ENCODE data around the gene DCAF8. TPM values are rescaled to one million over a fixed set of nuclear protein-coding genes. Genes with fewer than 3 reads are reported as not detected.

Gene DCAF8
- total RNA-seq, 1 donor from 2014 or later: 137 TPM

DNA sequence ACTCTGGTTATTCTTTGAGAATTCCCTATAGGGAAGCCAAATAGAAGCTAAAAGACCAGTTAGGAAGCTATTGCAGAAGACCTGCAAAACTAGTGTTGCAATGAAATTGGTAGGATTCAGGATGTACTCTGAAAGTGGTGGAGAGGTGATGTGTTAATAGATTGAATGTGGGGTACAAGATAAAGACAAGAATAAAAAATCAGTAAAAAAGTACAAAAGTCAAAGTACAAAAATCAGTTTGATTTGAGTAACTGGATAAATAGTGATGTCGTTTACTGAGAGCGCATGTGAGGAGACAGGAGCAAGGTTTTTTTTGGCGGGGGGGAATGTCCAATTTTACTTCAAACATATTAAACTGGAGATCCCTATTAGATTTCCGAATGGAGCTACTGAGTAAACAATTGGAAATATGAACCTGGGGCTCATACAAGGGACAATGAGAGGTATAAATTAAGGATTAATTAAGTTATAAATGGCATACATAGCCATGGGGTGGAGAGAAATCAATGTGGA, 2.5 kb upstream of the DCAF8 start:
- DNase-seq (ENCODE audit: low spot score): no peak

- DNase-seq (ENCODE audit: low spot score): peak; percentile 60
Measured at GRCh38 chr1:160261556-160261892, 825 bp downstream of the DCAF8 start.

DNA sequence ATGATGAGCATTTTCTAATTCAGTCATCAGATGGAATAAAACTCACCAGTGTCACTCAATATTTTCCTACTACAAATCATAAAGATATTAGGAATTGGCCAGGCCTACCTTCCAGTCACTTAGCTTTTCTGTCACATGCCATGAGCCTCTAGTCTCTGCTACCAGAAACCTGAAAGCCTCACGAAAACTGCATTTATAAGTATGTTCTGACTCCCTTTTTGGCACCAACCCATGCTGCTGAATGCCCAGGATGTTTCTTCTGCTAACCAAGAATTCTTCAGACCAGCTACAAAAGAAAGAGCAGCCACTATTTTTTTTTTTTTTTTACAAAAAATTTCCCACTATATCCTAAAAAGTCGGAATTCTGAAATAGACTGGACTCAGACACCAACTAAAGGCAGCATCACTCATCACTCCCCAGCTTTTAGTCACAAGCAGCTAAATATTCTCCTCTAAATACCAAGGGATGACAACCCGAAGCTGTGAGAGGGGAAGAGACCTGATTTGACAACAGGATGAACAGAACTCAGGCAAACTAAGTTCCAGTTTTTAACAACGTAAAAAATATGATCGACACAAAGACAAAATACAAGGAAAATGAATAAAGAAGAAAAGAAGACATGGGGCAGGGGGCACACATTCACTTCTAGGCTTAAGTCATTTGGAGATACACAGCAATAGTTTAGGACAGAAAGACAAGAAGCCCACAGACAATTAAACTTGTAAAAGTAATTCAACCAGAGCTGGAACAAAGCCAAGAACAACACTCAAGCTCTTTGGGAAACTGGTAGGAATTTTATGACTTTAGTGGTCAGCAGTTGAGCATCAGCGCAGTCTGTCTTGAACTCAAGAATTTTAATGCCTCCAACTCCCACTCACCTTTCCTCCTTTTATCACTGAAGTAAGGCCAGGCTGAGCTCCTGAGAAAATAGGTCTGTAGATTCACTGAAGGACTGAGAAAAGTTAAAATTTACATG, 1.7 kb downstream of the DCAF8 start:
- no peak for DNase-seq (ENCODE audit: low spot score)

- DNase-seq (ENCODE audit: low spot score): no peak
Measured at GRCh38 chr1:160258177-160258798, 4.1 kb downstream of the DCAF8 start.

GRCh38 chr1:160257411-160258015, 4.8 kb downstream of the DCAF8 start:
- DNase-seq (ENCODE audit: low spot score): no peak

DNA sequence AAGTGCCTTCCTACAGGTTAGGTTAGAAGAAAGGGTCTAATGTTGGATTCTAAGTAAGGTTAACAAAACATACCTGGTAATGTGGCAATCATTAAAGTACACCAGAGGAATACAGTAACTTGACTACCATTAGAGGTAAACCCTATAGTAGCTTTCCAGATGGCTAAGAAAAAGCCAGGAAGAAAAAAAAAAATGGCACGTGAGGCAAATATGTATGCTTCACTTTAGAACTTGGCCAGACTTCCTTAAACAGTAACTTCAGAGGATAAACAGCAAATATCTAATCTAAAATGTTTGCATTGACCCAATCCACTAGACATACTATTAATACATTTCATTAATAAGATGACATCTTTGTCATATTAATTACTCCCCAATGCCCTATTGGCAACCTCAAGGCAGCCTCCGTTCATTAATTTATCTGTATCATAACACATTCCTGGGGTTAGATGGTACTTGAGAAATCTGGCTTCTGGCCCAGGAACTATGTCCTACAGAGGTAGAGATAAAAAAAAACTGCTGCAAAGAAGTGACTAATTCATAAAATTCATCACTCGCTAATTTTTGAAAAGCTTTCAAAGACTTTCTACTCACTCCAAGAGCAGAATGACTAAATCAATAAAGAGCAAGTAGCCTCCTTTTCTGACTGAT, 5.8 kb downstream of the DCAF8 start:
- DNase-seq (ENCODE audit: low spot score): no peak

DNA sequence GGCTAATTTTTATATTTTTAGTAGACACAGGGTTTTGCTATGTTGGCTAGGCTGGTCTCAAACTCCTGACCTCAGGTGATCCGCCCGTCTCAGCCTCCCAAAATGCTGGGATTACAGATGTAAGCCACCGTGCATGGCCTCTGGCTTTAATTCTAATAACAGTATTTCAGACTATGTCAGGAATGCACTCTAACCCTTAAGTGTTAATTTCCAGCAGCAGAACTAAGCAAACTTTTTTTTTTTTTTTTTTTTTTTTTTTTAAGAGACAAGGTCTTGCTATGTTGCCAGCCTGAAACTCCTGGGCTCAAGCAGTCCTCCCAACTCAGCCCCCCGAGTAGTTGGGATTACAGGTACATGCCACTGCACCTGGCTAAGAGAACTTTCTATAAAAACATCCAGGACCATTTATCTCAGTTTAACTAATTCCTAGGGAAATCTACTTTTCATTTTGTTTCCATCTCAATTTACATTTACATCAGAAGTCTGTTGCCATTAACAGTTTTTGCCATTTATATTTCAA, 6.5 kb downstream of the DCAF8 start:
- DNase-seq (ENCODE audit: low spot score): no peak

DNA sequence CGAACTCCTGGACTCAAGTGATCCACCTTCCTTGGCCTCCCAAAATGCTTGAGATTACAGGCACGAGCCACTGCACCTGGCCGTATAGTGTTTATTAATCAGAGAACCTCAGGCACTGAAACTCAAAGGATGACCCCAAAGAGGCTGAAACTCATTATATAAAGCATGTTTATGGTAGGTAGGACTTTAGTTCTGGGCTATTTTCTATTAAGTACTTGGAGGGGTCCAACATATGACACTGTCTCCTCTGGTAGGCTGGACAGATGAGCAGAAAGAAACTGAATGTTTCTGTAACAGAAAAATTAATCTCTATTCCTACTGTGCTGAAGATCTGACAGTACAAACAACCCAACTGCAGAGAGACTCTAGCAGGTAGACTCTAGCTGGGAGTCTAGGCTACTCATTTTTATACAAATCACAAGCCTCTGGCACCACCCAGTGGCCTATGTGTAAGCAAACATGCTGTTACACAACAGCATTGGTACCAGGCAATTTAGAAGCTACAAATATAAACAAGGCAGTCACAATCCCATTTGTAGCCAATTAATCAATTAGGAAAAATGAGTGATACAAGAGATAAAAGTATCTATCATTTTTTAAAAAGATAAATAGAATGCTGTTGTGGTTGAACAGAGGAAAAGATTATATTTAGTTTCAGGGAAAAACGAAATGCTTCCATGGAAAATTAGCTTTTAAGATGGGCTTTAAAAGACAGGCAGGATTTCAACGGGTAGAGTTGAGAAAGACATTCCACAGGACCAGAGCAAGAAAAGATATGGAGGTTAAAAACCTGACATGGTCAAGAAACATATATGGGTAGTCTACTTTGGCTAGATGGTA, 10.4 kb downstream of the DCAF8 start:
- peak; percentile 74 for DNase-seq (ENCODE audit: low spot score)

- DNase-seq (ENCODE audit: low spot score): no peak
Measured at GRCh38 chr1:160251011-160251410, 11.3 kb downstream of the DCAF8 start.

GRCh38 chr1:160247053-160247452, 15.3 kb downstream of the DCAF8 start:
- DNase-seq (ENCODE audit: low spot score): no peak

DNA sequence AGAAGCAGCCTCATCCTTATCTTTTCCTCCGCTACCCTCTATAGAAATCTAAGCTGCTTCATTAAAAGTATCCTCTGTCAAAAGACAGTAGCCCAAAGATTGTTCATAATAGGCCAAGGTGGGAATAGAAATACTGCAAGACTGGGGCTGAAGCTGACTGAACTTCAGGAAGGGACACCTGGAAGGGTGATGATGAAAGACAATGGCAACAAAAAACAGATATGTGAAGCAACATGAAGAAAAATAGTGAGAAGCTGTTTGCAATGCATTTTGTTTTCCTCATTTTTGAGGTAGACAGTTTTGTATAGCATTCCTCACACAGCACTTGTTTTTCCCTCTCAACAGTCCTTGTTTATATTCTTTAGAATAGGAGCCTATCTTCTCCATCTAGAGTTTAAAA, 16.9 kb downstream of the DCAF8 start:
- no peak for DNase-seq (ENCODE audit: low spot score)

GRCh38 chr1:160244209-160244608, 18.1 kb downstream of the DCAF8 start:
- no peak for DNase-seq (ENCODE audit: low spot score)

DNA sequence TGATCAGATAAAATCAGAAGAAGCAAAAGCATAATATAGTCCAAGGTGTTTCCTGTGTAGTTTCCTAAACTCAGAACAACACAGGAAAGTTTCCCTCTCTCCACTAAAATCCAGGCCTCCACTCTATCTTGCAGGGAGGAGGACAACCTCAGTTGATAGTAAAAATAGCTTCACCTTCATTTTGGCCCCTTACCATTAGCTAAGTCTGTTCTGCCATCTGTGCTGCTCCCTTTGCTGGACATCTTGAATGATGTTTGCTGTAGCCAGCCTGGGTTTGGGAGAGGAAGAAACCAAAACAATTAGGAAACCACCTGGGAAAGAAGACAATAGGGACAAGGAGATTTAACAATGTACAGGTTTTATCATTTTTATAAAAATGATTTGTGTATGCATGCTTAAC, 18.6 kb downstream of the DCAF8 start:
- DNase-seq (ENCODE audit: low spot score): no peak

GRCh38 chr1:160239582-160240299, 22.6 kb downstream of the DCAF8 start:
- no peak for DNase-seq (ENCODE audit: low spot score)

- DNase-seq (ENCODE audit: low spot score): no peak
Measured at GRCh38 chr1:160238408-160238807, 23.9 kb downstream of the DCAF8 start.

GRCh38 chr1:160237558-160237957, 24.8 kb downstream of the DCAF8 start:
- no peak for DNase-seq (ENCODE audit: low spot score)

DNA sequence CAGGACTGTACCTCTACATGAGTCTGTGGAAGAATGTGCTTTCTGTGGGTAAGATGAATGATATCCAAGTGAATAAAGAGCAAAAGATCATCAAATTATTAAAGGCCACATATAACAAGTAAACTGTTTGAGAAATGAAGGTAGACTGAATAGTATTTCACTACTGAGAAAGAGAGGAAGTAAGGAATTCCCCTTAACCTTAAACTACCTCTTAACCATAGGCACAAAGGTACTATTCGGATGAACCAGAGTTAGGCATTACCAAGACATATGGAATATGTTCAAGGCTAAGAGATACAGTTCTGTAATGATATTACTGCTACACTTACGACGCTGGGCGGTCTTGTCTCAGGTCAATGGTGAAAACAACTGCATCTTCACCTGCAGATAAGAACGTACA, 25.5 kb downstream of the DCAF8 start:
- DNase-seq (ENCODE audit: low spot score): no peak

GRCh38 chr1:160232911-160233310, 29.4 kb downstream of the DCAF8 start:
- no peak for DNase-seq (ENCODE audit: low spot score)

GRCh38 chr1:160228431-160228830, 33.9 kb downstream of the DCAF8 start:
- DNase-seq (ENCODE audit: low spot score): no peak

- no peak for DNase-seq (ENCODE audit: low spot score)
Measured at GRCh38 chr1:160227561-160227960, 34.8 kb downstream of the DCAF8 start.
